HCT116 (cell line): ENCODE results near the gene PTGDS.

Experiments used
- CTCF ChIP-seq, 3 experiments: fragments of 200-600 bp in 1 of 3; sonication (generic) in 1 of 3; IDR thresholded peaks in 2 of 3; conservative IDR thresholded peaks in 1 of 3; 2 replicates each; pipeline ENCODE4 v1.5.1; 2012 to 2017; ENCODE audit warnings: low read depth in 2 of 3, low read length in 2 of 3, antibody characterized with exemption in 1 of 3, borderline replicate concordance in 1 of 3, control low read depth in 1 of 3, mild to moderate bottlenecking in 1 of 3, mixed read lengths in 1 of 3, mixed run types in 1 of 3, moderate library complexity in 1 of 3; ENCODE audit not compliant: insufficient read depth in 1 of 3
- EZH2 ChIP-seq: fragments of 200-600 bp; sonication (generic); IDR thresholded peaks from 2 replicates; pipeline ENCODE4 v1.6.1; 2017; ENCODE audit warnings: antibody characterized with exemption, mixed run types
- MAX ChIP-seq: IDR thresholded peaks from 2 replicates; pipeline ENCODE4 v1.6.1; 2012
- POLR2A ChIP-seq: IDR thresholded peaks from 2 replicates; pipeline ENCODE4 v1.7.0; 2011; ENCODE audit warnings: borderline replicate concordance; ENCODE audit not compliant: insufficient read depth, insufficient read length; ENCODE audit errors: extremely low read depth

- no peak for TF ChIP-seq CTCF (IDR thresholded peaks at IDR 0.05 in 2 of 3, conservative IDR thresholded peaks at IDR 0.05 in 1 of 3; ENCODE audit: borderline replicate concordance in 1 of 3, insufficient read depth in 1 of 3, low read depth in 2 of 3, low read length in 2 of 3)
- no peak for TF ChIP-seq EZH2
- TF ChIP-seq MAX = no peak
- no peak for TF ChIP-seq POLR2A
Measured at GRCh38 chr9:136952876-136953770, 24.2 kb upstream of the PTGDS start.
